Endodermal cell (in vitro differentiated cells): Measurements from ENCODE around the gene VIM. TPM values are rescaled to one million over a fixed set of nuclear protein-coding genes. Genes with fewer than 3 reads are reported as not detected.
A peak's percentile ranks its signal among the peaks of the same experiment; 100 is the strongest.

Experiments used
- DNase-seq: peaks from one replicate; pipeline ENCODE4 v3.0.0-alpha.2; 2017
- H3K27ac ChIP-seq: 2 replicates; pipeline ENCODE4 v1.5.1; 2013; ENCODE audit warnings: mild to moderate bottlenecking, low read depth, low read length, moderate library complexity
- H3K27me3 ChIP-seq: 2 replicates; pipeline ENCODE4 v1.6.1; 2013; ENCODE audit warnings: mild to moderate bottlenecking, low read length, moderate library complexity; ENCODE audit not compliant: insufficient read depth, control insufficient read depth, poor library complexity, severe bottlenecking
- H3K36me3 ChIP-seq: 2 replicates; pipeline ENCODE4 v1.7.0; 2013; ENCODE audit warnings: mild to moderate bottlenecking, low read length, moderate library complexity; ENCODE audit not compliant: control insufficient read depth, insufficient read depth
- H3K4me1 ChIP-seq: one replicate; pipeline ENCODE4 v1.7.0; 2013; ENCODE audit warnings: low read length; ENCODE audit not compliant: control insufficient read depth, insufficient read depth
- H3K4me3 ChIP-seq: 2 replicates; pipeline ENCODE4 v1.5.1; 2013; ENCODE audit warnings: mild to moderate bottlenecking, low read length, moderate library complexity
- H3K9ac ChIP-seq: 2 replicates; pipeline ENCODE4 v1.6.1; 2013; ENCODE audit warnings: mild to moderate bottlenecking, low read length, moderate library complexity; ENCODE audit not compliant: poor library complexity, severe bottlenecking; ENCODE audit errors: extremely low read depth
- H3K9me3 ChIP-seq: 2 replicates; pipeline ENCODE4 v1.6.1; 2013; ENCODE audit warnings: mild to moderate bottlenecking, low read length, moderate library complexity; ENCODE audit not compliant: control insufficient read depth
- H3K27ac Mint-ChIP-seq: 2 replicates; pipeline ENCODE4 v1.8.0; 2020; ENCODE audit warnings: mixed read lengths
- H3K27me3 Mint-ChIP-seq: 2 replicates; pipeline ENCODE4 v1.8.0; 2021; ENCODE audit warnings: mild to moderate bottlenecking, mixed read lengths; ENCODE audit not compliant: insufficient read depth
- H3K36me3 Mint-ChIP-seq: 2 replicates; pipeline ENCODE4 v1.8.0; 2020; ENCODE audit warnings: low read depth, mixed read lengths
- H3K4me1 Mint-ChIP-seq: 2 replicates; pipeline ENCODE4 v1.8.0; 2020; ENCODE audit warnings: mixed read lengths
- H3K4me3 Mint-ChIP-seq: 2 replicates; pipeline ENCODE4 v1.8.0; 2020; ENCODE audit warnings: mild to moderate bottlenecking, moderate library complexity, mixed read lengths
- H3K9me3 Mint-ChIP-seq: 2 replicates; pipeline ENCODE4 v1.8.0; 2020; ENCODE audit warnings: mild to moderate bottlenecking, mixed read lengths
- CTCF ChIP-seq: fragments of 200-600 bp; sonication (generic); conservative IDR thresholded peaks from 2 replicates; pipeline ENCODE4 v1.5.0; 2021; ENCODE audit warnings: antibody characterized with exemption, mild to moderate bottlenecking
- WGBS, 2 experiments: methylation state at CpG; one replicate each; pipeline versions ENCODE4 v1.1.5 to v1.1.7; 2013; ENCODE audit warnings: missing lambda C conversion rate in 2 of 2, mixed read lengths in 1 of 2; ENCODE audit not compliant: insufficient coverage in 1 of 2, insufficient read length in 1 of 2; 5-methylcytosine and 5-hydroxymethylcytosine counted together
- total RNA-seq, 2 donors: library from RNA; stranded (reverse); fragmentation: NEBNext Ultra II Directional in 1 of 2; extraction: Animal tissue kit (Norgen Biotek cat#: 25700) in 1 of 2; gene quantifications; 2 replicates in 1 of 2; 3 replicates in 1 of 2; pipeline ENCODE4 v1.2.1, GENCODE V29; 2021

Gene VIM
- total RNA-seq, 2 donors from 2014 or later = 84.3 to 155 TPM

- H3K9ac ChIP-seq = no peak overlapping the region
- no peaks in the 10 kb centered on the region for H3K36me3 ChIP-seq
- Mint-ChIP-seq H3K27ac (peak overlapping the region; percentile 57), H3K4me3 (no peak overlapping the region), H3K9me3 (no peaks in the 10 kb centered on the region), H3K36me3 (no peaks in the 10 kb centered on the region), H3K27me3 (peaks cover 5% of the 10 kb centered on the region), H3K4me1 (peaks cover 13% of the 10 kb centered on the region)
- peaks cover 4% of the 10 kb centered on the region for H3K4me1 ChIP-seq
- no peak overlapping the region for H3K4me3 ChIP-seq
- no peak for TF ChIP-seq CTCF
- no peaks in the 10 kb centered on the region for H3K9me3 ChIP-seq
- no peaks in the 10 kb centered on the region for H3K27me3 ChIP-seq
- no peak for DNase-seq
- WGBS, 2 experiments = 75 to 91% methylated on average over 1 of the region's 2 CpGs
- no peak overlapping the region for H3K27ac ChIP-seq
These were observed 14.2 kb upstream of the VIM start for GRCh38 chr10:17213646-17214349.

GRCh38 chr10:17214526-17214925 is 13.5 kb upstream of the VIM start:
- 70 to 73% methylated on average over 1 to 2 of the region's 2 CpGs for WGBS, 2 experiments
- H3K36me3 Mint-ChIP-seq = no peaks in the 10 kb centered on the region
- no peak overlapping the region for H3K9ac ChIP-seq
- peaks cover 5% of the 10 kb centered on the region for H3K27me3 Mint-ChIP-seq
- H3K4me1 ChIP-seq = peaks cover 4% of the 10 kb centered on the region
- no peak overlapping the region for H3K27ac ChIP-seq
- H3K4me3 Mint-ChIP-seq = no peak overlapping the region
- no peak for TF ChIP-seq CTCF
- no peak overlapping the region for H3K4me3 ChIP-seq
- no peaks in the 10 kb centered on the region for H3K9me3 Mint-ChIP-seq
- no peaks in the 10 kb centered on the region for H3K36me3 ChIP-seq
- H3K4me1 Mint-ChIP-seq = peaks cover 13% of the 10 kb centered on the region
- no peak for DNase-seq
- no peaks in the 10 kb centered on the region for H3K27me3 ChIP-seq
- no peaks in the 10 kb centered on the region for H3K9me3 ChIP-seq
- peak overlapping the region; percentile 9 for H3K27ac Mint-ChIP-seq

GRCh38 chr10:17214971-17215781 is 12.9 kb upstream of the VIM start:
- peaks cover 13% of the 10 kb centered on the region for H3K4me1 Mint-ChIP-seq

More at GRCh38 chr10:17214971-17215781, 12.9 kb upstream of the VIM start:
- no peak for TF ChIP-seq CTCF
- Mint-ChIP-seq H3K27me3 (peaks cover 5% of the 10 kb centered on the region), H3K4me3 (no peak overlapping the region), H3K9me3 (no peaks in the 10 kb centered on the region), H3K36me3 (no peaks in the 10 kb centered on the region), H3K27ac (peak overlapping the region; percentile 9)
- peaks cover 4% of the 10 kb centered on the region for H3K4me1 ChIP-seq
- no peak overlapping the region for H3K4me3 ChIP-seq
- no peak overlapping the region for H3K9ac ChIP-seq
- 89% methylated on average over 9 of the region's 9 CpGs for WGBS, 2 experiments
- no peaks in the 10 kb centered on the region for H3K9me3 ChIP-seq
- DNase-seq = no peak
- H3K27me3 ChIP-seq = no peaks in the 10 kb centered on the region
- H3K27ac ChIP-seq = no peak overlapping the region
- H3K36me3 ChIP-seq = no peaks in the 10 kb centered on the region
